Measurements from ENCODE around the gene AFAP1. TPM values are rescaled to one million over a fixed set of nuclear protein-coding genes. Genes with fewer than 3 reads are reported as not detected.

AFAP1 gene
- total RNA-seq, 1 experiment from 2014 or later, result 45.6 TPM

GRCh38 chr4:7822877-7823276, 116.8 kb downstream of the AFAP1 start:
- DNase-seq (ENCODE audit: low spot score), result no peak

DNA sequence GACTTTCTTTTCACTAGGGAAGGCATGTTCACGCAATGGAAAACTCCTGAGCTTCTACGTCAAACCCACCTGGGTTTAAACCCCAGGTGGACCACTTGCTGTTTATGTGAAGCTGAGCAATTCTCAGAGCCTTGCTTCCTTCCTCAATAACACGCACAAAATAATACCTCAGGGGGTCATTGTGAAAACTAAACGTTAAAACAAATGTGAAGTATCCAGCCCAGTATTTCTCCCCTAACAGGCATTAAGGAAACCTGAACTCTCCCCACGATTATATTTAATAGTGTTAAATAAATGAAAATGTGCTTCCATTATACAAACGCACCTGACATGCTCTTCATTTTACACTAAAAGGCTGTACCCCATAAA, 117.5 kb downstream of the AFAP1 start:
- DNase-seq (ENCODE audit: low spot score), result no peak

- no peak for DNase-seq (ENCODE audit: low spot score)
These were observed 118.2 kb downstream of the AFAP1 start for GRCh38 chr4:7821245-7822136.

DNA sequence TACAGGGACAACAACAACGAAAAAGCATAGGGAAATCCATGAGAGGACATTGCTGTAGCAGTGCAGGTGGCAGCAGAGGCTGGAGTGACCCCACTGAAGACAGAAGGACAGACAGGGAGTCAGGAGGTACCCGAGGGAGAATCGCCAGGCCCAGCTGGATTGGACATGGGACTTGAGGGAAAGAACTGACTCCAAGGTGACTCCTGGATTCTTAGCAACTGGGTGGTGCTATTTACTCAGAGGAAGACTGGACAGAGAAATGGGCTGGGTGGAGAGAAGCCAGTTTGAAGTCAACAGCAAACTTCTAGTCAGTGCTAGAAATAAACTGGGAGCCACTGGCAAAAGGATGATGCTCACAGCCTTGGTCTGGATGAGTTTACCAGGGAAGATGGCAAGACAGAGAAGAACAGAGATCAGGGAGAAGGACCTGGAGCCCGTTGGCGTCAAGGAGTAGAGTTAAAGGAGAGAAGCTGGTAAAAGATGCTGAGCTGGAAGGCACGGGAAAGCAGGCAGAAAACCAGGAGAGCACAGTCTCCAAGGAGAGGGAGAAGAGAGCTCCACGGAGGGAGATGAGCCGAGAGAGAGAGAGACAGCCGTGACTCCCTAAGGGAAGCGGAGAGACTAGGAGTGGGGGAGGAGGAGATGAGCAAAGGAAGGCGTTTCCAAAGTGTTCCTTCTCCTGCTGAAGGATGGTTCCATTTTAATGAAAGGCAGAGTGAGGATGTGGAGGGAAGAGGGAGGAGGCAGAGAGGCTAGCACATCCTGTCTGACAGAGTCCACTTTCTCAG, 119.4 kb downstream of the AFAP1 start:
- DNase-seq (ENCODE audit: low spot score), result no peak

DNA sequence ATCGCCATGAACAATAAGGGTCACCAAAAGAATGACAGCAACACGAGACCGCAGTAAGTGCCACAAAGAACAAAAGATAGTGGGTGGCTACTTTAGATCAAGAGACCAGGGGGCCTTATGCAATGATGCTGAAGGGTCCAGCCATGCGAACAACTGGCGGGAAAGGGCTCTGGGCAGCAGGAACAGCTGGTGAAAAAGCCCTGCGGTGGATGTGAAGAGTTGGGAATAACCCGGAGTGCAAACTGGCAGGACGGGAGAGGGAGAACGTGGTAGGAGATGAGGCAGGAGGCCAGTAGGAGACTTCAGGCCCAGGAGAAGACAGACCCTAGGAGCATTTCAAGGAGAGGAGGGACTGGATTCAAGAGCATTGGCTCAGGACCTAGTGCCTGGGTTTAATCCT, 120.2 kb downstream of the AFAP1 start:
- no peak for DNase-seq (ENCODE audit: low spot score)

DNA sequence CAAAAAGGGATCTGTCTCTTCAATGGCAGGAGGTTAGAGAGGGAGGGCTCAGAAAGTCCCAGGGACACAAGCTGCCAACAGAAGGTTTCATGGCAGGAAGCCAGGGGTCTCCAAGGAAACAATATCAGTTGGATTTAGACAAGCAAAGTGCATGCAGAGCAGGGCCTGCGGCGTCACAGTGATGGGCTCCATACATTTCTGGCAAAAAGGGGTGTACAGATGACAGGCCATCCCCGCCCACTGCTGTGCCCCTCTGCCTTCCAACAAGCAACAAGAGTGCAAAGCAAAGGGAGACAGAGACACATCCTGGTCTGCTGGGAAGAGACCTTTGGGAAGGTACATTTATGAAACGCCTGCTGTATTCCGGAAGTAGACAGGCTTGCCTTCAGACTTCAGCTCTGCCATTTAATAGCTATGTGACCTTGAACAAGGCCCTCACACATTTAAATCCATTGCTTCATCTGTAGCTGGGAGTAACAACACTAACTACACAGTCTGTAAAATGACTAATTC, 121.2 kb downstream of the AFAP1 start:
- DNase-seq (ENCODE audit: low spot score), result no peak

- DNase-seq (ENCODE audit: low spot score), result no peak
These were observed 121.7 kb downstream of the AFAP1 start for GRCh38 chr4:7817877-7818398.

DNA sequence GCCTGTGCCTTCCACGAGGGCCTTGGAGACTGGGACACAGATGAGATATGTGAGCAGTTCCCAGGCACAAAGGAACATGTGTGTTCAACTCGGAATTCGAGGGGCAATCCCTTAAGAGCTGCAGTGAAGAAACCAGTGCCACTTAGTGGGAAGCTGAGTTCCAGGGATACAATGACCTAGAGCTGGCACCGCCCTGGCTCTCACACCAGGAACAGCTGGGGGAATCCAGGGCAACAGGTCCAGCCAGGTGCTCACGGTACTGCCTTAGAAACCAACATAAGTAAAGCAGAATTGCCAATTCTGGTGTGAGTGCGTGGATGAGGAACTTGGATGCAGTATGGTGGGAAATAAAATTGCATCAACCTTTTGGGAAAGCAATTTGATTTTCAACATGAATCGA, 122.9 kb downstream of the AFAP1 start:
- DNase-seq (ENCODE audit: low spot score), result no peak

DNA sequence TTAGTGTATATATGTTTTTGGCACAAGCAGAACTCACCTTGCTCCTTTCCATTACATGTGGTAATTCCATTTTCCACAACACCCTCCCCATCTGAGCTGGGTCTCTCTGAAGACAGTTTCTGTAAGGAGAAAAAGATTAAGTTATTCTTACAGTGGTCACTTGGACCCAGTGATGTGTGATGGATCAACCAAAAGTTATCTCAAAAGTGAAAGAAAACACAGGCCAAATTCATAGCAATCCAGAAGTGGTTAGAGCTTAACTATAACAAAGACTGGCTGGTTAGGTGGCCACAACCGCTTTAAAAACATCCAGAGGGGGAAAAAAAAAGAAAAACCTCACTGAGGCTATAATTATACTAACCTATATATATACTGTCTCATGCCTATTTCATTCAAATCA, 123.7 kb downstream of the AFAP1 start:
- DNase-seq (ENCODE audit: low spot score), result no peak

DNA sequence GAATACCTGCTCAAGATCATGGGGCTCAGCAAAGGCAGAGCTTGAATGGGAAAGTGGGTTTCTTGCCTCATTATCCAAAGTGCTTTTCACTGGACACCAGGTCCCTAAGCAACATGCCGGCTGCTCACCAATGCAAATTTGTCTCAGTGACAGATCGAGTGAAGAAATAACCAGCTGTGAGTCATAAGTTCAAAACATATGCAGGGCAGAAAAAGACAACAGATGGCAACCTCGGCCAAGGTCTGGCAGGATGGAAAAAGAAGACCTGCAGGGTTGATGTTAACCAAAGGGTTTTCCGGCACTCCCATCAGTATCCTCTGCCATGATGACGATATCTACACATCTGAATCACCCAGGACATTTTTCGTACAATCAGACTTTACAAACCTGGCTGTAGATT, 124.1 kb downstream of the AFAP1 start:
- DNase-seq (ENCODE audit: low spot score), result no peak

GRCh38 chr4:7814451-7814850, 125.2 kb downstream of the AFAP1 start:
- no peak for DNase-seq (ENCODE audit: low spot score)

GRCh38 chr4:7813674-7814073, 126.0 kb downstream of the AFAP1 start:
- no peak for DNase-seq (ENCODE audit: low spot score)

DNA sequence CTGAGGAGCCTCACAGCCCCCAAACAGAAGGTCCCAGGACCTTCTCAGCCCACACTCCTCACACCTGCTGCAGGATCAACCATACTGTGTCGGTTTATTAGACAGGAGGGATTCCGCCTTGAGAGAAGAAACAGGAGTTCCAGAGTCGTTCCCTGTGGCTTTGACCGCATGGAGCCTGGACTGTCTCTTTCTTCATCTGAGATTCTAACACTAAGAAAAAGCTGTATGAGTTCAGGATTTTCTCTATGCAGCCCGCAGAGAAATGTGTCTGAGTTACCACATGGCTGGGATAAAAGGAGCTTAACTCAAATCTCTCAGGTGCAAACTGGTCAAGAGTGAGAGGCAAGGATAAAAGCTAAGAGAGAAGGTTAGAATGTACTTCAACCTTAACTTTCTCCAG, 126.7 kb downstream of the AFAP1 start:
- no peak for DNase-seq (ENCODE audit: low spot score)

DNA sequence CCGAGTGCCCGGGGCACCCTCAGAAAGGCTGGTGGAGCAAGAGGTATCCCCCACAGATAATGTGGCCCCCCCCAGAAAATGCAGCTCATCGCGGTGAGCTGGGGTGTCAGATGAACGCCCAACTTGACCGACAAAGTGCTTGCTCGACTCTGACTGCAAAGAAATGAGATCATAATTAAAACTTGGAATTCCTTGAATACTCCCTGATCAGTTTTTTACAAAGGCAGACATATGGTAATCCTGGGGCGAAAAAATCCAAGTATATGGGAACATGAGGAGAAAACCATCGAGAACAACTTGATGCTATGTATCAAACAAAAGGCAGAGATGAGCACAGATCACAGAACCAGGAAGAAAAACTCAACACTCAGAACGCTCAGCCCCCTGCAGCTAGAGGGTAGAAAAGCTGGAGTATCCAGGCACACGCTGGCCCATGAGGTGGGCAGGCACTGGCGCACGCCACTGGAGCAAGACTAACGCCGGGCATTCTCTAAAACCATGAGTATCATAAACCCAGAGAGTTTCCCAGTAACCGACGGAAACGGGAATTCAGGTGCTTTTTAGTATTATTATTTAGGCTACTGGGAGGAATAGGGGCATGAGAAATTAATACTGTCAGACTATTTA, 127.3 kb downstream of the AFAP1 start:
- DNase-seq (ENCODE audit: low spot score), result no peak

GRCh38 chr4:7811536-7812191, 128.0 kb downstream of the AFAP1 start:
- no peak for DNase-seq (ENCODE audit: low spot score)

GRCh38 chr4:7810783-7811535, 128.7 kb downstream of the AFAP1 start:
- no peak for DNase-seq (ENCODE audit: low spot score)

DNA sequence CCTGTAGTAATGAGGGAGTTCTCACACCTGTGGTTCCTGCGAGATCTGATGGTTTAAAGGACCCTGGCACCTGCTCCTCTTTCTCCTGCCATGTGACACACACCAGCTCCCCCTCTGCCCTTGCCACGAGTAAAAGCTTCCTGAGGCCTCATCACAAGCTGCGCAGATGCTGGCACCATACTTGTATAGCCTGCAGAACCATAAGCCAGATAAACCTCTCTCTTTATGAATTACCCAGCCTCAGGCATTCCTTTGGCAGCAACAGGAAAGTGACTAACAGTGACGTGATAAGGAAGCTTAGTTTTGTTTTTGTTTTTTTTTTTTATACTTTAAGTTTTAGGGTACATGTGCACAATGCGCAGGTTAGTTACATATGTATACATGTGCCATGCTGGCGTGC, 130.9 kb downstream of the AFAP1 start:
- DNase-seq (ENCODE audit: low spot score), result no peak

DNA sequence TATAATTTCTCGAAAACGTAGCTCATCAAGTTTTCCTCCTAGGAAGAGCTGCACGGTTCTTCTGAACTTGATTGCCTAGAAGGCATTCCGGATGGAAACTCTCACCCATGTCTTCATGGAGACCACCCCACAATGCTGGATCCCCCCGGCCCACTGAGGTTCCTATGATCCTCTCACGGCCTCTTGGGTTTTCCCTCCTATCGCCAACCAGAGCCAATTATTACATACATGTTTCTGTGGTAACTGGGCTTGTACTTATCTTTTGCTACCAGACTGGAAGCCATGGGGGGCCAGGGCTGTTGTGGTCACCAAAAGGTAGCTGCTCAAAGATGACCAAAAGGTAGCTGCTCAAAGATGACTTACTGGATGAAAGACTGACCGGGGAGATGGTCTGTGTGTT, 131.5 kb downstream of the AFAP1 start:
- DNase-seq (ENCODE audit: low spot score), result no peak

DNA sequence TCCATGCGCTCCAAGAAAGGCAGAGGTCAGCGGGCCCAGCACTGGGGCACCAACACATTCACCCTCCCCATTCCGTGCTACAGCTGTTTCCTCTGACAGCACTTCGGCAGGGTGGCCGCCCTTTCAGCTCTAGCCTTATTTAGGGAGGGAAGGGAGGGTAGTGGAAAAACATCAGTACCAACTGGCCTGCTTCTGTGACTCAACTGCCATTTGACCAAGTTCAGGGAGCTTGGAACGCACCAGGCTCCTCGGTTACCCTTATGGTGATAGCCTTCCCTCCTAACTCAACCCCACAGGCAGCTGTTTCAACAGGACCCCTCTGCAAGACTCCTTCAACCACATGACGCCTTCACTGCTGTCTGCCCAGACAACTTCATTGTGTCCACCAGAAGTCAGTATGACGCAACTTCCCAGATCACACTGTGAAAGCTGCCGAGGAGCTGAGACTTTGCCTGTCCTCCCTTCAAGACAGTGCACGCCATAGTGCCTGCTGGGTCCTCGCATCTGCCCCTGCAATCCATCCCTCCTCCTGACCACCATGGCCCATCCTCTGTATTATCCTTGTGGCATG, 132.2 kb downstream of the AFAP1 start:
- DNase-seq (ENCODE audit: low spot score), result no peak

DNA sequence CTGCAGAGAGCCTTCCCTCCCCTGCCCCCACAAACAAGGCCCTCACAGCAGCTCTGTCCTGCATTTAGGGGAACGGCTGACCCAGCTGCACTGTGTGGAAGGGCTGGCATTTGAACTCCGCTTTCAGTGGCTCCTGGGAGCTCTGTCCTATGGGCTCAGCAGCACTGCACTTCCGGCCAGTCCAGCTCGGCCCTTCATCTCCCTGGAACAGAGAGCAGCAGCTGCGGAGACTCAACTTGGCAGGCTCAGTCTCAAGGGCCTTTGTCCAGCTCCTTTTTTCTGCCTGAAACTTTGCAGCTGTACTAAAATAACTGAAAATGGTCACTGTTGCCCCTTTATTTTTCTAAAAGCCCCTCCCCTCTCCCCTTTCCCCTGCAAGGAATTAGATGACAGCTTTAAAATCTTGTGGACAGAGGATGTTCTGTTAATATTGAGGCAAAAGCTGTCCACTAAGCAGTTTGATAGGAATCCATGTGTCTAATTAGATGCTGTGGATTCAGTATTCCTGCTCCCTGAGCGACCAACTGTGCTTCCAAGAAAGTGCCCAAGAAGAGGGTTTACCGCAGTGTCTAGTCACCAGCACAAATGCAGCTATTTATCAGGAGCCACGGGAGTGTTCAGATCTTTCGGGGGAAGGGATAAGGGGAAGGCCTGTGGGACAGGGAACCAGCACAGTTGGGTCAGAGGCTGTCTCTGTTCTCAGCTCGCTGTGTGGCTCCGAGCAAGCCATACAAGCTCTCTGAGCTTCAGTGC, 133.1 kb downstream of the AFAP1 start:
- no peak for DNase-seq (ENCODE audit: low spot score)
